Activated T-cell treated with anti-CD3 and anti-CD28 coated beads, Interleukin-2, amount 50 U/mL, for 24 hours (primary cell): Measurements from ENCODE around the gene ID4.
"Not testable (repeated sequence)": the region's sequence is repeated elsewhere in the genome, so short reads cannot be mapped to it uniquely, and the experiment has no call there.

Experiments
- DNase-seq: peaks from one replicate; pipeline ENCODE4 v3.0.0-alpha.2; 2020
- H3K27ac Mint-ChIP-seq: 2 replicates; pipeline ENCODE4 v1.8.0; 2020; ENCODE audit warnings: mild to moderate bottlenecking, mixed read lengths
- H3K27me3 Mint-ChIP-seq: 2 replicates; pipeline ENCODE4 v1.8.0; 2020; ENCODE audit warnings: mixed read lengths
- H3K36me3 Mint-ChIP-seq: 2 replicates; pipeline ENCODE4 v1.8.0; 2020; ENCODE audit warnings: low read depth, mixed read lengths
- H3K4me1 Mint-ChIP-seq: 2 replicates; pipeline ENCODE4 v1.8.0; 2020; ENCODE audit warnings: low read depth, mixed read lengths
- H3K4me3 Mint-ChIP-seq: 2 replicates; pipeline ENCODE4 v1.8.0; 2020; ENCODE audit warnings: mild to moderate bottlenecking, moderate library complexity, mixed read lengths
- H3K9me3 Mint-ChIP-seq: 2 replicates; pipeline ENCODE4 v1.8.0; 2020; ENCODE audit warnings: mixed read lengths

The ID4 gene

GRCh38 chr6:19841181-19841580 lies 4.0 kb downstream of the ID4 start:
- Mint-ChIP-seq H3K36me3 (no peaks in the 10 kb centered on the region), H3K27me3 (peaks cover 65% of the 10 kb centered on the region), H3K9me3 (no peaks in the 10 kb centered on the region), H3K4me3 (no peak overlapping the region), H3K4me1 (peaks cover 8% of the 10 kb centered on the region), H3K27ac (no peak overlapping the region)
- no peak for DNase-seq

GRCh38 chr6:19842030-19842615 lies 5.0 kb downstream of the ID4 start:
- H3K27me3 Mint-ChIP-seq, result peaks cover 63% of the 10 kb centered on the region

GRCh38 chr6:19844689-19845088 lies 7.5 kb downstream of the ID4 start:
- no peaks in the 10 kb centered on the region for H3K9me3 Mint-ChIP-seq
- H3K36me3 Mint-ChIP-seq, result no peaks in the 10 kb centered on the region
- H3K4me1 Mint-ChIP-seq, result no peaks in the 10 kb centered on the region
- H3K27me3 Mint-ChIP-seq, result peaks cover 48% of the 10 kb centered on the region
- no peak overlapping the region for H3K4me3 Mint-ChIP-seq
- no peak for DNase-seq
- H3K27ac Mint-ChIP-seq, result no peak overlapping the region

More at GRCh38 chr6:19842030-19842615, 5.0 kb downstream of the ID4 start:
- H3K27ac Mint-ChIP-seq, result no peak overlapping the region
- peaks cover 8% of the 10 kb centered on the region for H3K4me1 Mint-ChIP-seq
- H3K36me3 Mint-ChIP-seq, result no peaks in the 10 kb centered on the region
- DNase-seq, result no peak
- no peaks in the 10 kb centered on the region for H3K9me3 Mint-ChIP-seq
- no peak overlapping the region for H3K4me3 Mint-ChIP-seq

- no peak for DNase-seq
- Mint-ChIP-seq H3K27me3 (peaks cover 41% of the 10 kb centered on the region), H3K27ac (no peak overlapping the region), H3K9me3 (no peaks in the 10 kb centered on the region), H3K4me1 (no peaks in the 10 kb centered on the region), H3K36me3 (no peaks in the 10 kb centered on the region), H3K4me3 (no peak overlapping the region)
These were observed 8.3 kb downstream of the ID4 start for GRCh38 chr6:19845266-19846041.

- Mint-ChIP-seq H3K4me1 (no peaks in the 10 kb centered on the region), H3K4me3 (no peak overlapping the region), H3K9me3 (no peaks in the 10 kb centered on the region), H3K27ac (no peak overlapping the region), H3K27me3 (peaks cover 20% of the 10 kb centered on the region), H3K36me3 (no peaks in the 10 kb centered on the region)
- no peak for DNase-seq
These were observed 11.4 kb downstream of the ID4 start for GRCh38 chr6:19848465-19849029.

- Mint-ChIP-seq H3K9me3 (no peaks in the 10 kb centered on the region), H3K27me3 (peaks cover 16% of the 10 kb centered on the region), H3K27ac (no peak overlapping the region), H3K4me1 (no peaks in the 10 kb centered on the region), H3K36me3 (no peaks in the 10 kb centered on the region), H3K4me3 (no peak overlapping the region)
- no peak for DNase-seq
These were observed 12.0 kb downstream of the ID4 start for GRCh38 chr6:19849196-19849595.

GRCh38 chr6:19849755-19850154 lies 12.6 kb downstream of the ID4 start:
- Mint-ChIP-seq H3K27ac (no peak overlapping the region), H3K27me3 (peaks cover 11% of the 10 kb centered on the region), H3K36me3 (no peaks in the 10 kb centered on the region), H3K9me3 (no peaks in the 10 kb centered on the region), H3K4me1 (no peaks in the 10 kb centered on the region), H3K4me3 (no peak overlapping the region)
- no peak for DNase-seq

- Mint-ChIP-seq H3K9me3 (no peaks in the 10 kb centered on the region), H3K4me1 (no peaks in the 10 kb centered on the region), H3K27ac (no peak overlapping the region), H3K36me3 (no peaks in the 10 kb centered on the region), H3K4me3 (no peak overlapping the region), H3K27me3 (peaks cover 2% of the 10 kb centered on the region)
- no peak for DNase-seq
These were observed 14.3 kb downstream of the ID4 start for GRCh38 chr6:19851241-19852089.

- H3K4me3 Mint-ChIP-seq, result no peak overlapping the region
- H3K27me3 Mint-ChIP-seq, result no peaks in the 10 kb centered on the region
- H3K4me1 Mint-ChIP-seq, result no peaks in the 10 kb centered on the region
- H3K27ac Mint-ChIP-seq, result no peak overlapping the region
- DNase-seq, result no peak
- no peaks in the 10 kb centered on the region for H3K36me3 Mint-ChIP-seq
- H3K9me3 Mint-ChIP-seq, result no peaks in the 10 kb centered on the region
These were observed 14.9 kb downstream of the ID4 start for GRCh38 chr6:19852090-19852457.

GRCh38 chr6:19852927-19853326 lies 15.8 kb downstream of the ID4 start:
- Mint-ChIP-seq H3K27me3 (no peaks in the 10 kb centered on the region), H3K4me3 (no peak overlapping the region), H3K9me3 (no peaks in the 10 kb centered on the region), H3K27ac (no peak overlapping the region), H3K4me1 (no peaks in the 10 kb centered on the region), H3K36me3 (no peaks in the 10 kb centered on the region)
- DNase-seq, result no peak

GRCh38 chr6:19854421-19855015 lies 17.3 kb downstream of the ID4 start:
- not testable (repeated sequence) for H3K9me3 Mint-ChIP-seq, DNase-seq

GRCh38 chr6:19855536-19855935 lies 18.4 kb downstream of the ID4 start:
- Mint-ChIP-seq H3K4me1 (no peaks in the 10 kb centered on the region), H3K27me3 (no peaks in the 10 kb centered on the region), H3K4me3 (no peak overlapping the region), H3K36me3 (no peaks in the 10 kb centered on the region), H3K27ac (no peak overlapping the region), H3K9me3 (no peaks in the 10 kb centered on the region)
- DNase-seq, result no peak

More at GRCh38 chr6:19854421-19855015, 17.3 kb downstream of the ID4 start:
- not testable (repeated sequence) for H3K4me3 Mint-ChIP-seq, H3K27ac Mint-ChIP-seq, H3K4me1 Mint-ChIP-seq, H3K36me3 Mint-ChIP-seq, H3K27me3 Mint-ChIP-seq

GRCh38 chr6:19857139-19857538 lies 20.0 kb downstream of the ID4 start:
- H3K27me3 Mint-ChIP-seq, result no peaks in the 10 kb centered on the region
- no peak for DNase-seq
- no peak overlapping the region for H3K27ac Mint-ChIP-seq
- H3K9me3 Mint-ChIP-seq, result no peaks in the 10 kb centered on the region
- no peak overlapping the region for H3K4me3 Mint-ChIP-seq
- no peaks in the 10 kb centered on the region for H3K4me1 Mint-ChIP-seq
- no peaks in the 10 kb centered on the region for H3K36me3 Mint-ChIP-seq

GRCh38 chr6:19857703-19858102 lies 20.5 kb downstream of the ID4 start:
- no peak overlapping the region for H3K27ac Mint-ChIP-seq
- no peaks in the 10 kb centered on the region for H3K36me3 Mint-ChIP-seq
- no peak for DNase-seq
- H3K9me3 Mint-ChIP-seq, result no peaks in the 10 kb centered on the region
- no peaks in the 10 kb centered on the region for H3K27me3 Mint-ChIP-seq
- no peak overlapping the region for H3K4me3 Mint-ChIP-seq
- no peaks in the 10 kb centered on the region for H3K4me1 Mint-ChIP-seq
